Inflammatory macrophage (primary cell): Measurements from ENCODE around the gene LARGE1.

ENCODE experiments used
- DNase-seq, 2 donors: peaks; one replicate each; pipeline ENCODE4 v3.0.0-alpha.2; 2020 to 2022

The LARGE1 gene

GRCh38 chr22:33853200-33854097 lies 66.8 kb downstream of the LARGE1 start:
- peak; percentile 50 to 57 for DNase-seq

GRCh38 chr22:33851821-33852384 lies 68.4 kb downstream of the LARGE1 start:
- DNase-seq: no peak

- no peak for DNase-seq
These were observed 69.0 kb downstream of the LARGE1 start for GRCh38 chr22:33851240-33851639.

- no peak for DNase-seq
These were observed 69.6 kb downstream of the LARGE1 start for GRCh38 chr22:33850724-33851123.

GRCh38 chr22:33850193-33850592 lies 70.1 kb downstream of the LARGE1 start:
- DNase-seq: no peak

GRCh38 chr22:33848251-33848650 lies 72.0 kb downstream of the LARGE1 start:
- DNase-seq: no peak

- no peak for DNase-seq
These were observed 76.0 kb downstream of the LARGE1 start for GRCh38 chr22:33844273-33844672.

- no peak for DNase-seq
These were observed 77.7 kb downstream of the LARGE1 start for GRCh38 chr22:33842421-33843094.

- no peak for DNase-seq
These were observed 78.3 kb downstream of the LARGE1 start for GRCh38 chr22:33842006-33842354.

GRCh38 chr22:33841281-33842005 lies 78.8 kb downstream of the LARGE1 start:
- no peak for DNase-seq

- no peak for DNase-seq
These were observed 81.6 kb downstream of the LARGE1 start for GRCh38 chr22:33838644-33839043.

- DNase-seq: no peak
These were observed 82.5 kb downstream of the LARGE1 start for GRCh38 chr22:33837826-33838225.

- DNase-seq: no peak
These were observed 85.0 kb downstream of the LARGE1 start for GRCh38 chr22:33835265-33835664.

- DNase-seq: no peak
These were observed 87.6 kb downstream of the LARGE1 start for GRCh38 chr22:33832558-33833151.

GRCh38 chr22:33831651-33832050 lies 88.6 kb downstream of the LARGE1 start:
- no peak for DNase-seq

GRCh38 chr22:33831207-33831606 lies 89.1 kb downstream of the LARGE1 start:
- no peak for DNase-seq

GRCh38 chr22:33829546-33830280 lies 90.6 kb downstream of the LARGE1 start:
- no peak for DNase-seq

- DNase-seq: no peak
These were observed 92.0 kb downstream of the LARGE1 start for GRCh38 chr22:33828302-33828701.

- DNase-seq: no peak
These were observed 94.5 kb downstream of the LARGE1 start for GRCh38 chr22:33825761-33826160.

- no peak for DNase-seq
These were observed 96.7 kb downstream of the LARGE1 start for GRCh38 chr22:33823552-33823951.

- DNase-seq: no peak
These were observed 99.0 kb downstream of the LARGE1 start for GRCh38 chr22:33821290-33821689.

- DNase-seq: no peak
These were observed 100.5 kb downstream of the LARGE1 start for GRCh38 chr22:33819743-33820142.
